ENCODE results near the gene LHFPL3. TPM values are rescaled to one million over a fixed set of nuclear protein-coding genes. Genes with fewer than 3 reads are reported as not detected.

The LHFPL3 gene
- polyA plus RNA-seq, 1 donor from 2014 or later = 5.6 TPM

DNA sequence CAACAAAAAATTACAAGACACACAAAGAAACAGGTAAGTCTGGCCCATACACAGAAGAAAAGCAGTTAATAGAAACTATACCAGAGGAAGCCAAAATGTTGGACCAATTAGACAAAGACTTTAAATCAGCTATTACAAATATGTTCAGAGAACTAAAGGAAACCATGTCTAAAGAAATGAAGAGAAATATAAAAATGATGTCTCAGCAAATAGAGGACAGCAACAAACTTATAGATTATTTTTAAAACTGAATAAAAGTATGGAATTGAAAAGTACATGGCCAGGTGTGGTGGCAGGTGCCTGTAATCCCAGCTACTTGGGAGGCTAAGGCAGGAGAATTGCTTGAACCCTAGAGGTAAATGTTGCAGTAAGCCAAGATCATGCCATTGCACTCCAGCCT lies 58.5 kb downstream of the LHFPL3 start:
- Histone ChIP-seq H3K27ac (ENCODE audit: low read length) (no peak overlapping the region), H3K9ac (ENCODE audit: low read length) (no peak overlapping the region), H3K36me3 (ENCODE audit: insufficient read depth, low read length) (no peaks in the 10 kb centered on the region), H3K9me2 (ENCODE audit: insufficient read depth, low read length) (no peaks in the 10 kb centered on the region), H3K9me3 (ENCODE audit: low read length) (no peaks in the 10 kb centered on the region), H3F3A (ENCODE audit: insufficient read depth, low read length, poor library complexity, severe bottlenecking) (no peaks in the 10 kb centered on the region), H4K20me1 (ENCODE audit: insufficient read depth) (no peaks in the 10 kb centered on the region), H3K27me3 (ENCODE audit: insufficient read depth, low read depth, low read length) (no peaks in the 10 kb centered on the region), H3K4me3 (ENCODE audit: low read length) (no peak overlapping the region), H3K4me2 (ENCODE audit: low read length) (no peak overlapping the region), H3K79me2 (replicated peaks; ENCODE audit: insufficient read depth, low read length) (no peaks in the 10 kb centered on the region), H2AFZ (ENCODE audit: low read depth, low read length) (no peak overlapping the region)
- no peak for TF ChIP-seq RAD21 (conservative IDR thresholded peaks at IDR 0.05)
- no peak for TF ChIP-seq MXI1 (conservative IDR thresholded peaks at IDR 0.05; ENCODE audit: poor library complexity, severe bottlenecking)
- no peak for TF ChIP-seq EP300 (conservative IDR thresholded peaks at IDR 0.05; ENCODE audit: poor library complexity, severe bottlenecking)
- TF ChIP-seq, protein P1, sequence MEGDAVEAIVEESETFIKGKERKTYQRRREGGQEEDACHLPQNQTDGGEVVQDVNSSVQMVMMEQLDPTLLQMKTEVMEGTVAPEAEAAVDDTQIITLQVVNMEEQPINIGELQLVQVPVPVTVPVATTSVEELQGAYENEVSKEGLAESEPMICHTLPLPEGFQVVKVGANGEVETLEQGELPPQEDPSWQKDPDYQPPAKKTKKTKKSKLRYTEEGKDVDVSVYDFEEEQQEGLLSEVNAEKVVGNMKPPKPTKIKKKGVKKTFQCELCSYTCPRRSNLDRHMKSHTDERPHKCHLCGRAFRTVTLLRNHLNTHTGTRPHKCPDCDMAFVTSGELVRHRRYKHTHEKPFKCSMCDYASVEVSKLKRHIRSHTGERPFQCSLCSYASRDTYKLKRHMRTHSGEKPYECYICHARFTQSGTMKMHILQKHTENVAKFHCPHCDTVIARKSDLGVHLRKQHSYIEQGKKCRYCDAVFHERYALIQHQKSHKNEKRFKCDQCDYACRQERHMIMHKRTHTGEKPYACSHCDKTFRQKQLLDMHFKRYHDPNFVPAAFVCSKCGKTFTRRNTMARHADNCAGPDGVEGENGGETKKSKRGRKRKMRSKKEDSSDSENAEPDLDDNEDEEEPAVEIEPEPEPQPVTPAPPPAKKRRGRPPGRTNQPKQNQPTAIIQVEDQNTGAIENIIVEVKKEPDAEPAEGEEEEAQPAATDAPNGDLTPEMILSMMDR (IDR thresholded peaks at IDR 0.05; ENCODE audit: poor library complexity, severe bottlenecking) = no peak
- no peak for TF ChIP-seq REST (IDR thresholded peaks at IDR 0.05; ENCODE audit: borderline replicate concordance)
- no peak for TF ChIP-seq EZH2 (IDR thresholded peaks at IDR 0.05; ENCODE audit: borderline replicate concordance, insufficient read depth, low read length, poor library complexity, severe bottlenecking)
- no peak for TF ChIP-seq TAF1 (IDR thresholded peaks at IDR 0.05; ENCODE audit: low read depth)
- TF ChIP-seq SMC3 (conservative IDR thresholded peaks at IDR 0.05; ENCODE audit: poor library complexity) = no peak
- TF ChIP-seq POLR2AphosphoS5 (IDR thresholded peaks at IDR 0.05) = no peak

GRCh38 chr7:104388222-104388621 lies 59.8 kb downstream of the LHFPL3 start:
- no peak overlapping the region for H3K4me3 ChIP-seq (ENCODE audit: low read length)
- no peaks in the 10 kb centered on the region for H3F3A ChIP-seq (ENCODE audit: insufficient read depth, low read length, poor library complexity, severe bottlenecking)
- H4K20me1 ChIP-seq (ENCODE audit: insufficient read depth) = no peaks in the 10 kb centered on the region
- no peaks in the 10 kb centered on the region for H3K36me3 ChIP-seq (ENCODE audit: insufficient read depth, low read length)
- H3K27ac ChIP-seq (ENCODE audit: low read length) = no peak overlapping the region
- TF ChIP-seq RAD21 (conservative IDR thresholded peaks at IDR 0.05) (no peak), MXI1 (conservative IDR thresholded peaks at IDR 0.05; ENCODE audit: poor library complexity, severe bottlenecking) (no peak), REST (IDR thresholded peaks at IDR 0.05; ENCODE audit: borderline replicate concordance) (no peak), SMC3 (conservative IDR thresholded peaks at IDR 0.05; ENCODE audit: poor library complexity) (no peak), TAF1 (IDR thresholded peaks at IDR 0.05; ENCODE audit: low read depth) (no peak), EZH2 (IDR thresholded peaks at IDR 0.05; ENCODE audit: borderline replicate concordance, insufficient read depth, low read length, poor library complexity, severe bottlenecking) (no peak), POLR2AphosphoS5 (IDR thresholded peaks at IDR 0.05) (no peak), EP300 (conservative IDR thresholded peaks at IDR 0.05; ENCODE audit: poor library complexity, severe bottlenecking) (no peak)
- TF ChIP-seq, protein P1 (IDR thresholded peaks at IDR 0.05; ENCODE audit: poor library complexity, severe bottlenecking) = no peak
- H3K9me2 ChIP-seq (ENCODE audit: insufficient read depth, low read length) = no peaks in the 10 kb centered on the region
- H3K27me3 ChIP-seq (ENCODE audit: insufficient read depth, low read depth, low read length) = no peaks in the 10 kb centered on the region
- H2AFZ ChIP-seq (ENCODE audit: low read depth, low read length) = no peak overlapping the region
- H3K9ac ChIP-seq (ENCODE audit: low read length) = no peak overlapping the region
- no peak overlapping the region for H3K4me2 ChIP-seq (ENCODE audit: low read length)
- no peaks in the 10 kb centered on the region for H3K9me3 ChIP-seq (ENCODE audit: low read length)
- H3K79me2 ChIP-seq (replicated peaks; ENCODE audit: insufficient read depth, low read length) = no peaks in the 10 kb centered on the region
